HG03060 (cell line): ENCODE results near the gene TECTB.

Experiments used
- ATAC-seq: cut with Tn5 transposase; IDR thresholded peaks from one replicate; pipeline ENCODE4 v1.9.1; 2021; ENCODE audit warnings: low read depth, moderate number of reproducible peaks; ENCODE audit not compliant: unreplicated experiment

Gene TECTB

GRCh38 chr10:112271982-112272381, 11.2 kb upstream of the TECTB start:
- ATAC-seq: no peak

- no peak for ATAC-seq
Measured at GRCh38 chr10:112274831-112275230, 8.4 kb upstream of the TECTB start.

- ATAC-seq: no peak
Measured at GRCh38 chr10:112275512-112276245, 7.5 kb upstream of the TECTB start.

GRCh38 chr10:112278871-112279270, 4.3 kb upstream of the TECTB start:
- no peak for ATAC-seq

GRCh38 chr10:112279433-112279832, 3.8 kb upstream of the TECTB start:
- ATAC-seq: no peak

- no peak for ATAC-seq
Measured at GRCh38 chr10:112280205-112280921, 2.8 kb upstream of the TECTB start.

- no peak for ATAC-seq
Measured at GRCh38 chr10:112282086-112282485, 1.1 kb upstream of the TECTB start.

- ATAC-seq: no peak
Measured at GRCh38 chr10:112286837-112287818, 3.9 kb downstream of the TECTB start.

GRCh38 chr10:112287844-112288243, 4.6 kb downstream of the TECTB start:
- no peak for ATAC-seq

GRCh38 chr10:112288486-112288885, 5.3 kb downstream of the TECTB start:
- ATAC-seq: no peak

GRCh38 chr10:112289373-112290053, 6.3 kb downstream of the TECTB start:
- ATAC-seq: no peak

- ATAC-seq: no peak
Measured at GRCh38 chr10:112290054-112290373, 6.8 kb downstream of the TECTB start.

GRCh38 chr10:112294169-112294568, 11.0 kb downstream of the TECTB start:
- no peak for ATAC-seq

- no peak for ATAC-seq
Measured at GRCh38 chr10:112295853-112296830, 12.9 kb downstream of the TECTB start.

- ATAC-seq: no peak
Measured at GRCh38 chr10:112296908-112297331, 13.7 kb downstream of the TECTB start.

- no peak for ATAC-seq
Measured at GRCh38 chr10:112298581-112298980, 15.4 kb downstream of the TECTB start.

GRCh38 chr10:112299456-112299855, 16.3 kb downstream of the TECTB start:
- no peak for ATAC-seq

- ATAC-seq: no peak
Measured at GRCh38 chr10:112302335-112302734, 19.1 kb downstream of the TECTB start.

- no peak for ATAC-seq
Measured at GRCh38 chr10:112303528-112303927, 20.3 kb downstream of the TECTB start.
